B cell (primary cell): ENCODE results near the gene TDG. TPM values are rescaled to one million over a fixed set of nuclear protein-coding genes. Genes with fewer than 3 reads are reported as not detected.
"Not testable (repeated sequence)": the region's sequence is repeated elsewhere in the genome, so short reads cannot be mapped to it uniquely, and the experiment has no call there.

Experiments used
- ATAC-seq: fragments of 200-7000 bp; cut with Tn5 transposase; one replicate; pipeline ENCODE4 v1.10.0; 2021; ENCODE audit warnings: low read depth, mild to moderate bottlenecking, moderate number of reproducible peaks, moderate library complexity
- CTCF ChIA-PET: fragments of 350-600 bp; sonication (Branson Sonifier 250); formaldehyde crosslinking; loops from one replicate; lab custom pipeline; 2021; ENCODE audit warnings: antibody characterized with exemption, inconsistent platforms; lab: Charles Lee
- POLR2A ChIA-PET: fragments of 350-600 bp; sonication (Branson Sonifier 250); formaldehyde crosslinking; loops from one replicate; lab custom pipeline; 2021; ENCODE audit warnings: antibody characterized with exemption; lab: Charles Lee
- DNase-seq: peaks from one replicate; pipeline ENCODE4 v3.0.0; 2013
- H2AFZ ChIP-seq: 2 replicates; pipeline ENCODE4 v1.6.1; 2012; ENCODE audit warnings: mild to moderate bottlenecking, low read depth, low read length; ENCODE audit not compliant: insufficient read depth, poor library complexity, severe bottlenecking
- H3K27ac ChIP-seq, 2 donors: 1 replicate in 1 of 2; 2 replicates in 1 of 2; pipeline ENCODE4 v1.5.1; 2012 to 2013; ENCODE audit warnings: low read length in 2 of 2, mild to moderate bottlenecking in 2 of 2, moderate library complexity in 1 of 2
- H3K27me3 ChIP-seq, 4 experiments: fragments of 200-600 bp in 1 of 4; sonication (generic) in 1 of 4; replicated peaks in 1 of 4; 1 replicate in 2 of 4; 2 replicates in 2 of 4; pipeline versions ENCODE4 v1.6.1 to v1.7.0; 2013 to 2016; ENCODE audit warnings: low read length in 3 of 4, mild to moderate bottlenecking in 2 of 4, mixed read lengths in 1 of 4, moderate library complexity in 1 of 4; ENCODE audit not compliant: insufficient read depth in 4 of 4, control insufficient read depth in 3 of 4; ENCODE audit errors: control extremely low read depth in 1 of 4
- H3K36me3 ChIP-seq, 2 experiments: replicated peaks in 1 of 2; 1 replicate in 1 of 2; 2 replicates in 1 of 2; pipeline versions ENCODE4 v1.6.1 to v1.7.1; 2013; ENCODE audit warnings: low read length in 1 of 2; ENCODE audit not compliant: insufficient read depth in 2 of 2, control insufficient read depth in 1 of 2; ENCODE audit errors: control extremely low read depth in 1 of 2, extremely low read depth in 1 of 2
- H3K4me1 ChIP-seq, 2 donors: fragments of 200-600 bp in 1 of 2; sonication (generic) in 1 of 2; 1 replicate in 1 of 2; 2 replicates in 1 of 2; pipeline versions ENCODE4 v1.5.1 to v1.6.1; 2013 to 2017; ENCODE audit warnings: low read length in 2 of 2; ENCODE audit not compliant: control insufficient read depth in 2 of 2, insufficient read depth in 2 of 2
- H3K4me2 ChIP-seq: replicated peaks from 2 replicates; pipeline ENCODE3; 2012; ENCODE audit warnings: mild to moderate bottlenecking, low read depth, low read length; ENCODE audit not compliant: poor library complexity, severe bottlenecking
- H3K4me3 ChIP-seq, 5 experiments: fragments of 200-600 bp in 1 of 5; sonication (generic) in 1 of 5; 1 replicate in 3 of 5; 2 replicates in 2 of 5; pipeline versions ENCODE4 v1.5.1 to v1.7.0; 2011 to 2016; ENCODE audit warnings: low read length in 4 of 5, mild to moderate bottlenecking in 4 of 5, low read depth in 2 of 5, control low read depth in 1 of 5, moderate library complexity in 1 of 5; ENCODE audit not compliant: insufficient read depth in 1 of 5; ENCODE audit errors: control extremely low read depth in 1 of 5, extremely low read depth in 1 of 5
- H3K79me2 ChIP-seq: fragments of 200-600 bp; sonication (generic); one replicate; pipeline ENCODE4 v1.6.0; 2016; ENCODE audit warnings: low read length; ENCODE audit not compliant: control insufficient read depth, insufficient read depth
- H3K9ac ChIP-seq: fragments of 200-600 bp; sonication (generic); 2 replicates; pipeline ENCODE4 v1.6.1; 2017; ENCODE audit warnings: mild to moderate bottlenecking, low read length, moderate library complexity
- H3K9me3 ChIP-seq, 3 donors: one replicate each; pipeline versions ENCODE4 v1.6.1 to v1.7.1; 2013; ENCODE audit warnings: low read length in 2 of 3; ENCODE audit not compliant: control insufficient read depth in 2 of 3, insufficient read depth in 1 of 3; ENCODE audit errors: control extremely low read depth in 1 of 3
- H4K20me1 ChIP-seq: 2 replicates; pipeline ENCODE4 v1.6.0; 2012; ENCODE audit warnings: mild to moderate bottlenecking, low read length; ENCODE audit not compliant: insufficient read depth, control insufficient read depth, poor library complexity, severe bottlenecking
- H3K27ac Mint-ChIP-seq: one replicate; pipeline ENCODE4 v1.8.0; 2021; ENCODE audit warnings: mixed read lengths
- H3K27me3 Mint-ChIP-seq: one replicate; pipeline ENCODE4 v1.8.0; 2021; ENCODE audit warnings: mixed read lengths
- H3K4me1 Mint-ChIP-seq: one replicate; pipeline ENCODE4 v1.8.0; 2021; ENCODE audit warnings: mixed read lengths
- H3K4me3 Mint-ChIP-seq: one replicate; pipeline ENCODE4 v1.8.0; 2021; ENCODE audit warnings: mixed read lengths
- H3K9me3 Mint-ChIP-seq: one replicate; pipeline ENCODE4 v1.8.0; 2022; ENCODE audit warnings: mixed read lengths; ENCODE audit not compliant: insufficient read depth
- CTCF ChIP-seq: fragments of 200-600 bp; IDR thresholded peaks from one replicate; pipeline ENCODE4 v1.8.0; 2022; ENCODE audit warnings: antibody characterized with exemption, mild to moderate bottlenecking
- EZH2 ChIP-seq: IDR thresholded peaks from 2 replicates; pipeline ENCODE4 v1.6.1; 2012; ENCODE audit warnings: borderline replicate concordance, low read depth, mild to moderate bottlenecking, moderate library complexity, low read length; ENCODE audit not compliant: insufficient read depth, poor library complexity, severe bottlenecking
- WGBS: methylation state at CpG from one replicate; pipeline ENCODE4 v1.1.5; 2013; ENCODE audit warnings: missing lambda C conversion rate; ENCODE audit not compliant: insufficient coverage; 5-methylcytosine and 5-hydroxymethylcytosine counted together
- intact Hi-C: fragments of 100-400 bp; cut with micrococcal nuclease; formaldehyde crosslinking; loops from one replicate; pipeline ENCODE4 v1.10.0; 2022
- polyA plus RNA-seq: library from polyadenylated mRNA; depleted of rRNA; stranded (reverse); fragments of >200 nt; gene quantifications from 2 replicates; pipeline ENCODE4 v1.2.3, GENCODE V29; 2012
- total RNA-seq, 2 donors: library from RNA; stranded (reverse); fragments of 120-200 nt in 1 of 2; gene quantifications; 1 replicate in 1 of 2; 2 replicates in 1 of 2; pipeline versions ENCODE4 v1.2.3 to v1.2.4, GENCODE V29; 2013 to 2022

The TDG gene
- total and polyA plus RNA-seq, 2 donors (not counting 1 experiment from before 2014, with no cell fraction given) = 8.6 to 35.5 TPM

- H3K4me1 Mint-ChIP-seq, H4K20me1 ChIP-seq, H3K79me2 ChIP-seq, H3K4me3 Mint-ChIP-seq, H2AFZ ChIP-seq, H3K27me3 ChIP-seq, H3K4me3 ChIP-seq, POLR2A ChIA-PET, H3K9ac ChIP-seq, H3K27ac ChIP-seq, ATAC-seq, H3K36me3 ChIP-seq, DNase-seq, H3K9me3 Mint-ChIP-seq, H3K27ac Mint-ChIP-seq, CTCF ChIA-PET, H3K4me1 ChIP-seq, H3K4me2 ChIP-seq, intact Hi-C loops: not testable (repeated sequence)
- WGBS = 100% methylated on average over 1 of the region's 1 CpG
- peaks cover 27% of the 10 kb centered on the region for H3K27me3 Mint-ChIP-seq
- peaks cover 0 to 13% (median 4%) of the 10 kb centered on the region in 3 donors for H3K9me3 ChIP-seq
- peak; percentile 17 for TF ChIP-seq CTCF
These were observed 56.2 kb downstream of the TDG start for GRCh38 chr12:104021862-104022261.

- Mint-ChIP-seq H3K9me3 (peaks cover 2% of the 10 kb centered on the region), H3K4me1 (no peaks in the 10 kb centered on the region), H3K4me3 (no peak overlapping the region), H3K27me3 (peaks cover 29% of the 10 kb centered on the region), H3K27ac (no peak overlapping the region)
- CTCF ChIA-PET = no interaction called here
- no peak overlapping the region for H3K4me3 ChIP-seq
- no peaks in the 10 kb centered on the region for H3K79me2 ChIP-seq
- H3K27ac ChIP-seq = no peak overlapping the region
- H3K27me3 ChIP-seq = peaks cover 0 to 6% (median 0%) of the 10 kb centered on the region in 4 experiments
- H3K4me2 ChIP-seq = no peak overlapping the region
- DNase-seq (no peak), ATAC-seq (no peak)
- no peak for TF ChIP-seq CTCF
- no peak for TF ChIP-seq EZH2
- H3K9ac ChIP-seq = no peak overlapping the region
- intact Hi-C loops = no loop called here
- H4K20me1 ChIP-seq = no peaks in the 10 kb centered on the region
- no peak overlapping the region for H2AFZ ChIP-seq
- no peaks in the 10 kb centered on the region for H3K36me3 ChIP-seq
- WGBS = 100% methylated on average over 1 of the region's 3 CpGs
- POLR2A ChIA-PET = no interaction called here
- H3K4me1 ChIP-seq = no peaks in the 10 kb centered on the region
- peaks cover 0 to 13% (median 4%) of the 10 kb centered on the region in 3 donors for H3K9me3 ChIP-seq
These were observed 57.1 kb downstream of the TDG start for GRCh38 chr12:104022786-104023185.
